Lung (tissue), 12 donors: ENCODE measurements around the gene ADAMTS6. TPM values are rescaled to one million over a fixed set of nuclear protein-coding genes. Genes with fewer than 3 reads are reported as not detected.

Experiments used
- ATAC-seq: fragments of 200-7000 bp; cut with Tn5 transposase; one replicate; pipeline ENCODE4 v1.9.1; 2020; ENCODE audit warnings: moderate number of reproducible peaks; ENCODE audit not compliant: insufficient read depth, low FRiP score
- DNase-seq, 3 donors: peaks; one replicate each; pipeline ENCODE4 v3.0.0-alpha.2; 2013 to 2017
- H3K27ac ChIP-seq, 2 donors: one replicate each; pipeline ENCODE4 v1.5.1; 2013; ENCODE audit warnings: mild to moderate bottlenecking in 2 of 2, moderate library complexity in 2 of 2, control low read depth in 1 of 2, inconsistent platforms in 1 of 2, low read depth in 1 of 2, low read length in 1 of 2
- H3K27me3 ChIP-seq, 3 donors: one replicate each; pipeline ENCODE4 v1.5.1; 2013; ENCODE audit warnings: low read length in 2 of 3; ENCODE audit not compliant: control insufficient read depth in 3 of 3, insufficient read depth in 3 of 3
- H3K36me3 ChIP-seq, 4 donors: one replicate each; pipeline ENCODE4 v1.5.1; 2013; ENCODE audit warnings: low read length in 4 of 4, mild to moderate bottlenecking in 1 of 4, moderate library complexity in 1 of 4; ENCODE audit not compliant: control insufficient read depth in 4 of 4, insufficient read depth in 4 of 4
- H3K4me1 ChIP-seq, 5 donors: one replicate each; pipeline ENCODE4 v1.5.1; 2013; ENCODE audit warnings: low read length in 5 of 5, mild to moderate bottlenecking in 2 of 5, moderate library complexity in 1 of 5; ENCODE audit not compliant: control insufficient read depth in 5 of 5, insufficient read depth in 5 of 5
- H3K4me3 ChIP-seq: one replicate; pipeline ENCODE4 v1.5.1; 2013; ENCODE audit warnings: mild to moderate bottlenecking, control low read depth, moderate library complexity
- H3K9ac ChIP-seq, 2 donors: one replicate each; pipeline ENCODE4 v1.5.1; 2013; ENCODE audit warnings: low read length in 2 of 2, control low read depth in 1 of 2; ENCODE audit not compliant: insufficient read depth in 1 of 2
- H3K9me3 ChIP-seq, 4 donors: one replicate each; pipeline ENCODE4 v1.5.1; 2013; ENCODE audit warnings: low read length in 3 of 4, mild to moderate bottlenecking in 1 of 4, moderate library complexity in 1 of 4; ENCODE audit not compliant: control insufficient read depth in 4 of 4, insufficient read depth in 3 of 4
- WGBS, 2 donors: extraction: QIAGEN DNeasy Blood & Tissue Kit; methylation state at CpG; one replicate each; pipeline ENCODE4 v1.1.7; 2013; 5-methylcytosine and 5-hydroxymethylcytosine counted together
- polyA plus RNA-seq, 2 donors: library from polyadenylated mRNA; stranded (reverse); fragments of 200-250 nt; gene quantifications; one replicate each; pipeline ENCODE4 v1.2.1, GENCODE V29; 2013
- total RNA-seq, 2 donors: library from RNA; depleted of rRNA in 1 of 2; stranded (reverse); fragments of >200 nt in 1 of 2; gene quantifications; one replicate each; pipeline ENCODE4 v1.2.1, GENCODE V29; 2014 to 2021
- TF ChIP-seq, protein P1 (sequence below): IDR thresholded peaks from 2 replicates; pipeline ENCODE4 v1.5.1; 2012; ENCODE audit warnings: mild to moderate bottlenecking; ENCODE audit errors: control extremely low read depth, extremely low read depth
- donor health status: control.
- donor health status: control.
- donor health status: Bipolar disorder and iron deficiency.
- donor health status: healthy.
- donor health status: DM: yes; HTN: yes; CAD: no.

ADAMTS6 gene
- total and polyA plus RNA-seq, 4 donors = 0.19 to 16.8 (median 3.3) TPM

DNA sequence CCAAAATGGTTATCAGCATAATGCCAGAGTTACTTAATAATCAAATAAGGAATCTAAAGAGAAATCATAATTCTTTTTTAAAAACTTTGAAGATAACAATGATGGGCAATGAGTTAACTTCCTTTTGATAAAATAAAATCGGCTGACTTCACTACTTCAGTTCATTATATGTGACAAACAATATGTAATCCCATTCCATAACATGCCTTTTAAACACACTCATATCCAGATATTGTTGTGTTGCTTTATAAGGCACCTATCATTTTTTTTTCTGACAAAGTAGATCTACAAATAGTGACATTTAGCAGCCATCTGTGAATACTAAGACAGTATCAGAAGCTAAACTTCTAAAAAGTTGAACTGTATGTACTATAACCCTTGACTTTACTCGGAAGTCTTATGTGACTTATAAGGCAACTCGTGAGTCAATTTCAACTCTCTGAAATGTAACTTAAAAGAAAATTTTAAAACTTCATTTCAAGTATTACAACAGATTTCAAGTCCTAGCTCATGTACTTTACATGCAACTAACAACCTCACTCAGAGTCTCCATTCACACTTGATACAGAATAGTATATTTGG, 7.5 kb downstream of the ADAMTS6 start:
- no peaks in the 10 kb centered on the region for H3K36me3 ChIP-seq
- H3K4me1 ChIP-seq = no peaks in the 10 kb centered on the region
- TF ChIP-seq, protein P1, sequence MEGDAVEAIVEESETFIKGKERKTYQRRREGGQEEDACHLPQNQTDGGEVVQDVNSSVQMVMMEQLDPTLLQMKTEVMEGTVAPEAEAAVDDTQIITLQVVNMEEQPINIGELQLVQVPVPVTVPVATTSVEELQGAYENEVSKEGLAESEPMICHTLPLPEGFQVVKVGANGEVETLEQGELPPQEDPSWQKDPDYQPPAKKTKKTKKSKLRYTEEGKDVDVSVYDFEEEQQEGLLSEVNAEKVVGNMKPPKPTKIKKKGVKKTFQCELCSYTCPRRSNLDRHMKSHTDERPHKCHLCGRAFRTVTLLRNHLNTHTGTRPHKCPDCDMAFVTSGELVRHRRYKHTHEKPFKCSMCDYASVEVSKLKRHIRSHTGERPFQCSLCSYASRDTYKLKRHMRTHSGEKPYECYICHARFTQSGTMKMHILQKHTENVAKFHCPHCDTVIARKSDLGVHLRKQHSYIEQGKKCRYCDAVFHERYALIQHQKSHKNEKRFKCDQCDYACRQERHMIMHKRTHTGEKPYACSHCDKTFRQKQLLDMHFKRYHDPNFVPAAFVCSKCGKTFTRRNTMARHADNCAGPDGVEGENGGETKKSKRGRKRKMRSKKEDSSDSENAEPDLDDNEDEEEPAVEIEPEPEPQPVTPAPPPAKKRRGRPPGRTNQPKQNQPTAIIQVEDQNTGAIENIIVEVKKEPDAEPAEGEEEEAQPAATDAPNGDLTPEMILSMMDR = no peak
- no peaks in the 10 kb centered on the region for H3K27me3 ChIP-seq
- H3K27ac ChIP-seq = no peak overlapping the region
- no peak for ATAC-seq
- H3K9me3 ChIP-seq = no peaks in the 10 kb centered on the region
- H3K9ac ChIP-seq = no peak overlapping the region
- H3K4me3 ChIP-seq = no peak overlapping the region
- 65 to 82% methylated on average over 3 of the region's 3 CpGs for WGBS, 2 donors
- DNase-seq = no peak

DNA sequence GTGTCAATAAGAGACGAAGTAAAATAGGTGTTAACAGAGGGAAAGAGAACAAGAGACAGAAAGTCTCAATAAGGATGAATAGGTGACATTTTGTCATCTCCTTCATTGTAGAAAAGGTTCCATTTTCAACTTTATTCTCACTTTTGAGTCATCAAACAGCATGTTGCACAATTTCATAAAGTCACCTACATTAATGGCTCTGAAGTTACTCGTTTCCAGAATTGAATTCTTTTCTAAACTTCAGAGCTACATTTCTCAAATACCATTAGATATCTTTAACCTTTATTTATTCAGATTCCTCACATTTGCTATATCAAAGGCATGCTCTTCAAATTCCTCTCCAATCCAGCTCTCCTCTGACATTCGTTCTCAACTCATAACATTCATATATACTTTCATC, 13.1 kb downstream of the ADAMTS6 start:
- no peak overlapping the region for H3K4me3 ChIP-seq
- no peak overlapping the region for H3K27ac ChIP-seq
- TF ChIP-seq, protein P1 = no peak
- H3K9me3 ChIP-seq = no peaks in the 10 kb centered on the region
- no peaks in the 10 kb centered on the region for H3K36me3 ChIP-seq
- no peaks in the 10 kb centered on the region for H3K27me3 ChIP-seq
- DNase-seq = no peak
- ATAC-seq = no peak
- H3K4me1 ChIP-seq = no peaks in the 10 kb centered on the region
- 70 to 85% methylated on average over 3 of the region's 3 CpGs for WGBS, 2 donors
- no peak overlapping the region for H3K9ac ChIP-seq

DNA sequence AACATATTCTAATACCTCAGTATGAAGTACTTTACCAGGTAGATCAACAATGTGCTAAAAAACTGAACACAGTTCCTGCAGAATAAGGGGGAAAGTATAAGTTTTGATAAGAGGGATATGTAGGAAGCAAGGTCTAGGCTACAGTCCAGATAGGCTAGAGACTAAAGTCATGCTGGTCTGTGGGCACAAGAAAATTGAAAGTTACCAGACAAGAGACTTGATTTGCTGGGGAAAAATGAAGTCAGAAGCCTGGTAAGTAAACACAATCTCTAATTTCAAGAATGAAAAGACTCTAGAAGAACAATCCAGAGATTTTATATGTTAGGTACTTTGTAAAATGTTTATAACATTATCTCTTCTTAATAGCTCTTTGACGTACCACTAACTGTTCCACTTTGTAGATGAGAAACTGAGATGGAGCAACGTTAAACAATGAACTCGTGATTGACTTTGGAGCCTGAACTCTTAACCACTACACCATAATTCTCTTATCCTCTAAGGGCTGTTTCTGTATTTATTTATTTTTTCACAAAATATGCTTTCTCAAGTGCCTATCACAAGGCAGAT, 19.5 kb downstream of the ADAMTS6 start:
- Histone ChIP-seq H3K27me3 (no peaks in the 10 kb centered on the region), H3K9ac (no peak overlapping the region), H3K27ac (no peak overlapping the region), H3K4me3 (no peak overlapping the region), H3K4me1 (no peaks in the 10 kb centered on the region), H3K36me3 (no peaks in the 10 kb centered on the region), H3K9me3 (no peaks in the 10 kb centered on the region)
- 83 to 92% methylated on average over 3 of the region's 3 CpGs for WGBS, 2 donors
- ATAC-seq (no peak), DNase-seq (no peak)
- TF ChIP-seq, protein P1 = no peak

DNA sequence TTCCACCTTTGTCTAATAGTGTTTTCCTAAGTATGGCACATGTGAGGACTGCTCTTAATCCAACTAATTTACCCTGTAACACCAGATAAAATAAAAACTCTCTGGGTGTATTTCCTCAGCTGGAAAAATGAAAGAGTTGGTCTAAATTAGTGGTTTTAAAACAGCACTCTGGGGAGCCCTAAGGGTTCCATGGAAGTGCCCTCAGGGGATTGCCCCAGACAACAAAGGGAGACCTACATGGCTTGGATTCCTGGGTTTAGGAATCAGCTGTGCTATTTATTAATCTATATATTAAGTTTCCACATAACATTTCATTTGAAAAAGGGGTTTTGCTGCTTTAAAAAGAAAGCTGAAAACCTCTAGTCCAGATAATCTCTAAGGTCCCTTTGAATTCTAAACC, 20.2 kb downstream of the ADAMTS6 start:
- ATAC-seq (no peak), DNase-seq (no peak)
- TF ChIP-seq, protein P1 = no peak
- Histone ChIP-seq H3K9me3 (no peaks in the 10 kb centered on the region), H3K9ac (no peak overlapping the region), H3K4me1 (no peaks in the 10 kb centered on the region), H3K36me3 (no peaks in the 10 kb centered on the region), H3K4me3 (no peak overlapping the region), H3K27me3 (no peaks in the 10 kb centered on the region), H3K27ac (no peak overlapping the region)
